PC-9 (cell line): Measurements from ENCODE around the gene COPG1.

ENCODE experiments used
- EZH2 ChIP-seq: fragments of 200-600 bp; sonication (generic); IDR thresholded peaks from 2 replicates; pipeline ENCODE4 v1.8.0; 2017; ENCODE audit warnings: antibody characterized with exemption, low read depth
- TF ChIP-seq, protein P1 (sequence below): fragments of 200-600 bp; sonication (generic); conservative IDR thresholded peaks from 2 replicates; pipeline ENCODE4 v1.6.1; 2017; ENCODE audit warnings: mixed run types, antibody characterized with exemption, mild to moderate bottlenecking, moderate library complexity

DNA sequence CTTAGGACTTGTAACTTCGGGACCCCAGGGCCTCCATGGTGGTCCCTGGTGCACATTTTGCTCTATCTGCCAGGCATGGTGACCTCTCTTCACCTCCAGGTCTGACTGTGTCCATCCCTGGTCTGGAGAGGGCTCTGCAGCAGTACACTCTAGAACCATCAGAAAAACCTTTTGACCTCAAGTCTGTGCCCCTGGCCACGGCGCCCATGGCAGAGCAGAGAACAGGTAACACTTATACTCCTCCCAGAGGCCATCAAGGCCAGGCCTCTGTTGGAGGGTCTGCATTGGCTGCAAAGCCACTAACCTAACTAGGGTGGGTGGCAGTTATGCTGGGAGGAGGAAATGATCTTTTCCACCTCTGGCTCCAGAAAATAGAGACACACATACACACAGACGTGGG is 19.0 kb downstream of the COPG1 start:
- TF ChIP-seq EZH2 = no peak
- TF ChIP-seq, protein P1, sequence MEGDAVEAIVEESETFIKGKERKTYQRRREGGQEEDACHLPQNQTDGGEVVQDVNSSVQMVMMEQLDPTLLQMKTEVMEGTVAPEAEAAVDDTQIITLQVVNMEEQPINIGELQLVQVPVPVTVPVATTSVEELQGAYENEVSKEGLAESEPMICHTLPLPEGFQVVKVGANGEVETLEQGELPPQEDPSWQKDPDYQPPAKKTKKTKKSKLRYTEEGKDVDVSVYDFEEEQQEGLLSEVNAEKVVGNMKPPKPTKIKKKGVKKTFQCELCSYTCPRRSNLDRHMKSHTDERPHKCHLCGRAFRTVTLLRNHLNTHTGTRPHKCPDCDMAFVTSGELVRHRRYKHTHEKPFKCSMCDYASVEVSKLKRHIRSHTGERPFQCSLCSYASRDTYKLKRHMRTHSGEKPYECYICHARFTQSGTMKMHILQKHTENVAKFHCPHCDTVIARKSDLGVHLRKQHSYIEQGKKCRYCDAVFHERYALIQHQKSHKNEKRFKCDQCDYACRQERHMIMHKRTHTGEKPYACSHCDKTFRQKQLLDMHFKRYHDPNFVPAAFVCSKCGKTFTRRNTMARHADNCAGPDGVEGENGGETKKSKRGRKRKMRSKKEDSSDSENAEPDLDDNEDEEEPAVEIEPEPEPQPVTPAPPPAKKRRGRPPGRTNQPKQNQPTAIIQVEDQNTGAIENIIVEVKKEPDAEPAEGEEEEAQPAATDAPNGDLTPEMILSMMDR = no peak
